Measurements from ENCODE around the gene GPX5.

GPX5 gene

GRCh38 chr6:28563430-28564095 lies 37.9 kb downstream of the GPX5 start:
- no peak for DNase-seq

GRCh38 chr6:28565823-28566526 lies 40.3 kb downstream of the GPX5 start:
- DNase-seq = no peak

- no peak for DNase-seq
These were observed 41.0 kb downstream of the GPX5 start for GRCh38 chr6:28566527-28567252.

GRCh38 chr6:28567506-28567905 lies 41.8 kb downstream of the GPX5 start:
- no peak for DNase-seq

- DNase-seq = no peak
These were observed 42.9 kb downstream of the GPX5 start for GRCh38 chr6:28568515-28569108.

GRCh38 chr6:28569748-28570147 lies 44.1 kb downstream of the GPX5 start:
- no peak for DNase-seq

- no peak for DNase-seq
These were observed 54.8 kb downstream of the GPX5 start for GRCh38 chr6:28580475-28580874.

- DNase-seq = no peak
These were observed 57.8 kb downstream of the GPX5 start for GRCh38 chr6:28583463-28583862.

All from T-helper 9 cell (primary cell).